GM21717 (cell line): ENCODE measurements around the gene MTIF3.

Experiments used
- ATAC-seq: cut with Tn5 transposase; IDR thresholded peaks from one replicate; pipeline ENCODE4 v1.9.1; 2021; ENCODE audit warnings: mild to moderate bottlenecking, moderate library complexity; ENCODE audit not compliant: unreplicated experiment

Gene MTIF3

GRCh38 chr13:27449936-27450828 is at the start of gene MTIF3:
Gene MTIF3, minus strand, starts transcription at chr13:27450564. Its CDS starts 10,116 bp downstream, at chr13:27440448.
- ATAC-seq = peak; percentile 82

GRCh38 chr13:27497563-27498230 is 47.3 kb upstream of the MTIF3 start:
- no peak for ATAC-seq

GRCh38 chr13:27496536-27497273 is 46.3 kb upstream of the MTIF3 start:
- no peak for ATAC-seq

- no peak for ATAC-seq
Measured at GRCh38 chr13:27496006-27496405, 45.6 kb upstream of the MTIF3 start.

GRCh38 chr13:27495551-27495950 is 45.2 kb upstream of the MTIF3 start:
- ATAC-seq = no peak

GRCh38 chr13:27493981-27494380 is 43.6 kb upstream of the MTIF3 start:
- no peak for ATAC-seq

GRCh38 chr13:27489456-27489855 is 39.1 kb upstream of the MTIF3 start:
- no peak for ATAC-seq

GRCh38 chr13:27487776-27488175 is 37.4 kb upstream of the MTIF3 start:
- no peak for ATAC-seq

- ATAC-seq = peak; percentile 11
Measured at GRCh38 chr13:27483421-27483820, 33.1 kb upstream of the MTIF3 start.

GRCh38 chr13:27482983-27483382 is 32.6 kb upstream of the MTIF3 start:
- peak; percentile 93 for ATAC-seq

GRCh38 chr13:27481766-27482165 is 31.4 kb upstream of the MTIF3 start:
- no peak for ATAC-seq

GRCh38 chr13:27476943-27477703 is 26.8 kb upstream of the MTIF3 start:
- peak; percentile 56 for ATAC-seq

GRCh38 chr13:27474751-27475268 is 24.4 kb upstream of the MTIF3 start:
- no peak for ATAC-seq

GRCh38 chr13:27472941-27473340 is 22.6 kb upstream of the MTIF3 start:
- ATAC-seq = no peak

GRCh38 chr13:27472441-27472840 is 22.1 kb upstream of the MTIF3 start:
- ATAC-seq = no peak

- no peak for ATAC-seq
Measured at GRCh38 chr13:27470075-27470820, 19.9 kb upstream of the MTIF3 start.

GRCh38 chr13:27466513-27466912 is 16.1 kb upstream of the MTIF3 start:
- ATAC-seq = no peak

- no peak for ATAC-seq
Measured at GRCh38 chr13:27465611-27466010, 15.2 kb upstream of the MTIF3 start.

GRCh38 chr13:27463500-27463899 is 13.1 kb upstream of the MTIF3 start:
- ATAC-seq = no peak
